ENCODE measurements around the gene IRF2BP1. TPM values are rescaled to one million over a fixed set of nuclear protein-coding genes. Genes with fewer than 3 reads are reported as not detected.

IRF2BP1 gene
- polyA plus RNA-seq, 2 of the 4 experiments (the other 2 are of a cell fraction): 10.9 to 23.1 TPM

GRCh38 chr19:45887200-45887710 lies 1.3 kb upstream of the IRF2BP1 start:
- Histone ChIP-seq H3K27ac (peak overlapping the region; percentile 95 to 97), H3K4me2 (peak overlapping the region; percentile 87), H3K4me3 (peak overlapping the region; percentile 87), H3K9me3 (no peaks in the 10 kb centered on the region), H3K4me1 (peaks cover 31% of the 10 kb centered on the region)
- ChIA-PET POLR2A (interaction anchor here (1.3 to 2.8 kb wide), 3 partner anchors 16 to 117 kb away, joined by 4 to 30 read pairs (median 23); partner anchors contain the start of genes FOXA3, MYPOP and SYMPK), CTCF (interaction anchor here (1.0 to 12.8 kb wide), 5 partner anchors 14 to 71 kb away, joined by 3 to 315 read pairs (median 5); partner anchors contain the start of genes FOXA3, MYPOP, RSPH6A and SYMPK)
- DNase-seq (ENCODE audit: low read depth in 1 of 2, low spot score in 1 of 2): no peak
- WGBS (ENCODE audit: missing lambda C conversion rate): 48% methylated on average over 10 of the region's 10 CpGs
- peak; percentile 68 for FAIRE-seq
- ATAC-seq: no peak
- peak; percentile 23 to 75; a peak in 3 of 4 replicates for TF ChIP-seq CEBPB (IDR thresholded peaks at IDR 0.05)
- no peak for TF ChIP-seq CTCF (IDR thresholded peaks at IDR 0.05)
- no peak for TF ChIP-seq KDM1A (IDR thresholded peaks at IDR 0.05; ENCODE audit: low read depth)
- no peak for TF ChIP-seq ESRRA (IDR thresholded peaks at IDR 0.05; ENCODE audit: borderline replicate concordance, low read length)
- no peak for TF ChIP-seq RFX5 (IDR thresholded peaks at IDR 0.05)
- TF ChIP-seq ATOH8 (CRISPR knock-in tag; IDR thresholded peaks at IDR 0.05; ENCODE audit: low read depth): no peak
- no peak for TF ChIP-seq TP53 (CRISPR knock-in tag; IDR thresholded peaks at IDR 0.05)
- TF ChIP-seq JUN (IDR thresholded peaks at IDR 0.05): no peak
- TF ChIP-seq GATA3 (IDR thresholded peaks at IDR 0.05; ENCODE audit: borderline replicate concordance): 0 out of 2 replicates have a peak, but pooled peaks have one; percentile 2

- FAIRE-seq: peak; percentile 97
- H3K4me1 ChIP-seq: peaks cover 37% of the 10 kb centered on the region
- peak overlapping the region; percentile 95 to 97 for H3K27ac ChIP-seq
- ChIA-PET CTCF (interaction anchor here (0.6 to 12.8 kb wide), 12 partner anchors 8 to 394 kb away, joined by 3 to 315 read pairs (median 4); partner anchors contain the start of genes FOXA3, MYPOP, RSPH6A and SYMPK), POLR2A (interaction anchor here (0.6 to 2.8 kb wide), 15 partner anchors 16 to 1370 kb away, joined by 3 to 30 read pairs (median 5); partner anchors contain the start of genes CCDC61, FOXA3, MYPOP and SYMPK)
- peak; percentile 97 to 98 for DNase-seq (ENCODE audit: low read depth in 1 of 2, low spot score in 1 of 2)
- H3K4me2 ChIP-seq: peak overlapping the region; percentile 87
- 2% methylated on average over 30 of the region's 32 CpGs for whole genome bisulfite sequencing (ENCODE audit: missing lambda C conversion rate)
- no peaks in the 10 kb centered on the region for H3K9me3 ChIP-seq
- ATAC-seq: peak; percentile 63 to 78
- H3K4me3 ChIP-seq: peak overlapping the region; percentile 87
- TF ChIP-seq HMGXB4 (CRISPR knock-in tag; IDR thresholded peaks at IDR 0.05; ENCODE audit: borderline replicate concordance): no peak
- no peak for TF ChIP-seq FOXS1 (CRISPR knock-in tag; IDR thresholded peaks at IDR 0.05)
- peak; percentile 74; the same call in 1 of the 2 replicates for TF ChIP-seq PHF8 (IDR thresholded peaks at IDR 0.05; ENCODE audit: borderline replicate concordance, low read depth)
- TF ChIP-seq ZFP36 (IDR thresholded peaks at IDR 0.05; ENCODE audit: borderline replicate concordance, partially characterized antibody): peak; percentile 100
- TF ChIP-seq GATA3 (IDR thresholded peaks at IDR 0.05; ENCODE audit: borderline replicate concordance): peak; percentile 13; the same call in 1 of the 2 replicates
- TF ChIP-seq JUN (IDR thresholded peaks at IDR 0.05): peak; percentile 55 to 71; a peak in 2 of 5 replicates
- TF ChIP-seq POLR2A (IDR thresholded peaks at IDR 0.05; ENCODE audit: low read length): peak; percentile 37
- TF ChIP-seq MAZ (IDR thresholded peaks at IDR 0.05; ENCODE audit: borderline replicate concordance, low read depth, low read length): peak; percentile 49
- TF ChIP-seq ZNF302 (CRISPR knock-in tag; IDR thresholded peaks at IDR 0.05): no peak
- 0 out of 2 replicates have a peak, but pooled peaks have one; percentile 29 for TF ChIP-seq RARB (CRISPR knock-in tag; IDR thresholded peaks at IDR 0.05)
- TF ChIP-seq USF2 (IDR thresholded peaks at IDR 0.05): no peak
- TF ChIP-seq TFCP2L1 (CRISPR knock-in tag; IDR thresholded peaks at IDR 0.05): 0 out of 2 replicates have a peak, but pooled peaks have one; percentile 44
- TF ChIP-seq MYC (IDR thresholded peaks at IDR 0.05; ENCODE audit: borderline replicate concordance, low read length): 0 out of 2 replicates have a peak, but pooled peaks have one; percentile 31
- TF ChIP-seq KDM5A (IDR thresholded peaks at IDR 0.05): no peak
- no peak for TF ChIP-seq REST (IDR thresholded peaks at IDR 0.05)
- TF ChIP-seq NPAS2 (CRISPR knock-in tag; IDR thresholded peaks at IDR 0.05; ENCODE audit: borderline replicate concordance): no peak
- TF ChIP-seq CBX2 (IDR thresholded peaks at IDR 0.05; ENCODE audit: borderline replicate concordance, low read depth): no peak
- TF ChIP-seq HDAC2 (IDR thresholded peaks at IDR 0.05): peak; percentile 77
Measured at GRCh38 chr19:45886427-45887199, 672 bp upstream of the IRF2BP1 start.

All from A549 (cell line).